ENCODE data around the gene FAM168A.

DNA sequence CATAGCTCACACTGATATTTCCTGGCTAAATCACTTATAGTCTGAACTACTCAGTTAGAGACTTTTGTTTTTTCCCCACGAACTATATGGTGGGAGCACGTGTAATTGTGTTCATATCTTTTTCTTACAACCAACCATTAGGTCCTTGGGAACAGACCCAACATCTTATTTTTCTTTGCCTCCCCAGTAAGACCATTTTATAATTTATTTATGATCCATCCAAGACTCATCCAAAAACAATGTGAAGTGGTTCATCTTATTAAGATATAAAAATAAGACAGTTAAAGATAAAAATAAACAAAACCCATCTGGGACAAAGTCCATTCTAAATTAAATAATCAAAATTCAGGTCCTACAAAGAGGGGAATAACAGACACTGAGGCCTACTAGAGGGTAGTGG is 90.8 kb downstream of the FAM168A start:
- TF ChIP-seq, protein P1, sequence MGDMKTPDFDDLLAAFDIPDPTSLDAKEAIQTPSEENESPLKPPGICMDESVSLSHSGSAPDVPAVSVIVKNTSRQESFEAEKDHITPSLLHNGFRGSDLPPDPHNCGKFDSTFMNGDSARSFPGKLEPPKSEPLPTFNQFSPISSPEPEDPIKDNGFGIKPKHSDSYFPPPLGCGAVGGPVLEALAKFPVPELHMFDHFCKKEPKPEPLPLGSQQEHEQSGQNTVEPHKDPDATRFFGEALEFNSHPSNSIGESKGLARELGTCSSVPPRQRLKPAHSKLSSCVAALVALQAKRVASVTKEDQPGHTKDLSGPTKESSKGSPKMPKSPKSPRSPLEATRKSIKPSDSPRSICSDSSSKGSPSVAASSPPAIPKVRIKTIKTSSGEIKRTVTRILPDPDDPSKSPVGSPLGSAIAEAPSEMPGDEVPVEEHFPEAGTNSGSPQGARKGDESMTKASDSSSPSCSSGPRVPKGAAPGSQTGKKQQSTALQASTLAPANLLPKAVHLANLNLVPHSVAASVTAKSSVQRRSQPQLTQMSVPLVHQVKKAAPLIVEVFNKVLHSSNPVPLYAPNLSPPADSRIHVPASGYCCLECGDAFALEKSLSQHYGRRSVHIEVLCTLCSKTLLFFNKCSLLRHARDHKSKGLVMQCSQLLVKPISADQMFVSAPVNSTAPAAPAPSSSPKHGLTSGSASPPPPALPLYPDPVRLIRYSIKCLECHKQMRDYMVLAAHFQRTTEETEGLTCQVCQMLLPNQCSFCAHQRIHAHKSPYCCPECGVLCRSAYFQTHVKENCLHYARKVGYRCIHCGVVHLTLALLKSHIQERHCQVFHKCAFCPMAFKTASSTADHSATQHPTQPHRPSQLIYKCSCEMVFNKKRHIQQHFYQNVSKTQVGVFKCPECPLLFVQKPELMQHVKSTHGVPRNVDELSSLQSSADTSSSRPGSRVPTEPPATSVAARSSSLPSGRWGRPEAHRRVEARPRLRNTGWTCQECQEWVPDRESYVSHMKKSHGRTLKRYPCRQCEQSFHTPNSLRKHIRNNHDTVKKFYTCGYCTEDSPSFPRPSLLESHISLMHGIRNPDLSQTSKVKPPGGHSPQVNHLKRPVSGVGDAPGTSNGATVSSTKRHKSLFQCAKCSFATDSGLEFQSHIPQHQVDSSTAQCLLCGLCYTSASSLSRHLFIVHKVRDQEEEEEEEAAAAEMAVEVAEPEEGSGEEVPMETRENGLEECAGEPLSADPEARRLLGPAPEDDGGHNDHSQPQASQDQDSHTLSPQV (IDR thresholded peaks at IDR 0.05), result no peak
- TF ChIP-seq TAF1 (IDR thresholded peaks at IDR 0.05; ENCODE audit: borderline replicate concordance, low read depth, low read length) (no peak), RFX5 (IDR thresholded peaks at IDR 0.05; ENCODE audit: low read depth, low read length) (no peak), EZH2 (IDR thresholded peaks at IDR 0.05; ENCODE audit: borderline replicate concordance, control insufficient read depth, low read depth, low read length) (no peak), GABPA (IDR thresholded peaks at IDR 0.05; ENCODE audit: low read depth) (no peak)
